Mesothelial cell of epicardium (in vitro differentiated cells): ENCODE results near the gene PILRB. TPM values are rescaled to one million over a fixed set of nuclear protein-coding genes. Genes with fewer than 3 reads are reported as not detected.
"Not testable (repeated sequence)": the region's sequence is repeated elsewhere in the genome, so short reads cannot be mapped to it uniquely, and the experiment has no call there.

Experiments
- DNase-seq, 2 experiments: peaks; one replicate each; pipeline ENCODE4 v3.0.0; 2021; ENCODE audit warnings: low spot score in 2 of 2; ENCODE audit not compliant: unreplicated experiment in 2 of 2
- H3K27ac Mint-ChIP-seq: 2 replicates; pipeline ENCODE4 v1.8.0; 2021; ENCODE audit warnings: mixed read lengths
- H3K27me3 Mint-ChIP-seq: 2 replicates; pipeline ENCODE4 v1.8.0; 2021; ENCODE audit warnings: low read depth, mixed read lengths
- H3K36me3 Mint-ChIP-seq: 2 replicates; pipeline ENCODE4 v1.8.0; 2021; ENCODE audit warnings: mixed read lengths
- H3K4me1 Mint-ChIP-seq: 2 replicates; pipeline ENCODE4 v1.8.0; 2021; ENCODE audit warnings: mixed read lengths
- H3K4me3 Mint-ChIP-seq: 2 replicates; pipeline ENCODE4 v1.8.0; 2021; ENCODE audit warnings: mild to moderate bottlenecking, moderate library complexity, mixed read lengths
- H3K9me3 Mint-ChIP-seq: 2 replicates; pipeline ENCODE4 v1.8.0; 2021; ENCODE audit warnings: mixed read lengths
- total RNA-seq: library from RNA; stranded (reverse); gene quantifications from 3 replicates; pipeline ENCODE4 v1.2.1, GENCODE V29; 2021
- TF ChIP-seq, protein P1 (sequence below): fragments of 200-600 bp; sonication (generic); IDR thresholded peaks from one replicate; pipeline ENCODE4 v1.5.0; 2021; ENCODE audit warnings: antibody characterized with exemption; ENCODE audit not compliant: unreplicated experiment

The PILRB gene
- total RNA-seq, 1 donor from 2014 or later, result 56.3 TPM

DNA sequence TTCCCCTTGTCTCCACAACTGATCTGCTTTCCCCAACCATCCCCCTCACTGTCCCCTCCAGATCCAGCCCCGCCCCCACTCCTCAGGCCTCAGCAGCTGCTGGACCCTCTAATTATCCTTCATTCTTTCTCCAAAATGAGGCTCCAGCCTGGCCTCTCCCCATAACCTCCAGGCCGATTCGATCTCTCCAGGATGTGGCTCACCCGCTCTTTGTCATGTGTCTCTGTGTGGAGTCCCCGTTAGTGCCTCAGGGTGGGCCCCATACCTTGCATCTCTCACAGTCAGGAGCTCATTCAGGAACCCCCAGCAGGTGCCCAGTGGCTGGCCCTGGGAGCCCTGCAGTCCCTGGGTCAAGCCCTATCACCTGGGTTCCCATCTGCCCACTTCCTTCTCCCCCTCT is 16.7 kb downstream of the PILRB start:
- TF ChIP-seq, protein P1, sequence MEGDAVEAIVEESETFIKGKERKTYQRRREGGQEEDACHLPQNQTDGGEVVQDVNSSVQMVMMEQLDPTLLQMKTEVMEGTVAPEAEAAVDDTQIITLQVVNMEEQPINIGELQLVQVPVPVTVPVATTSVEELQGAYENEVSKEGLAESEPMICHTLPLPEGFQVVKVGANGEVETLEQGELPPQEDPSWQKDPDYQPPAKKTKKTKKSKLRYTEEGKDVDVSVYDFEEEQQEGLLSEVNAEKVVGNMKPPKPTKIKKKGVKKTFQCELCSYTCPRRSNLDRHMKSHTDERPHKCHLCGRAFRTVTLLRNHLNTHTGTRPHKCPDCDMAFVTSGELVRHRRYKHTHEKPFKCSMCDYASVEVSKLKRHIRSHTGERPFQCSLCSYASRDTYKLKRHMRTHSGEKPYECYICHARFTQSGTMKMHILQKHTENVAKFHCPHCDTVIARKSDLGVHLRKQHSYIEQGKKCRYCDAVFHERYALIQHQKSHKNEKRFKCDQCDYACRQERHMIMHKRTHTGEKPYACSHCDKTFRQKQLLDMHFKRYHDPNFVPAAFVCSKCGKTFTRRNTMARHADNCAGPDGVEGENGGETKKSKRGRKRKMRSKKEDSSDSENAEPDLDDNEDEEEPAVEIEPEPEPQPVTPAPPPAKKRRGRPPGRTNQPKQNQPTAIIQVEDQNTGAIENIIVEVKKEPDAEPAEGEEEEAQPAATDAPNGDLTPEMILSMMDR, result no peak
- H3K27me3 Mint-ChIP-seq, result no peaks in the 10 kb centered on the region
- H3K9me3 Mint-ChIP-seq, result no peaks in the 10 kb centered on the region
- H3K36me3 Mint-ChIP-seq, result peaks cover 3% of the 10 kb centered on the region
- no peak for DNase-seq
- peaks cover 15% of the 10 kb centered on the region for H3K4me1 Mint-ChIP-seq
- no peak overlapping the region for H3K27ac Mint-ChIP-seq
- H3K4me3 Mint-ChIP-seq, result no peak overlapping the region

DNA sequence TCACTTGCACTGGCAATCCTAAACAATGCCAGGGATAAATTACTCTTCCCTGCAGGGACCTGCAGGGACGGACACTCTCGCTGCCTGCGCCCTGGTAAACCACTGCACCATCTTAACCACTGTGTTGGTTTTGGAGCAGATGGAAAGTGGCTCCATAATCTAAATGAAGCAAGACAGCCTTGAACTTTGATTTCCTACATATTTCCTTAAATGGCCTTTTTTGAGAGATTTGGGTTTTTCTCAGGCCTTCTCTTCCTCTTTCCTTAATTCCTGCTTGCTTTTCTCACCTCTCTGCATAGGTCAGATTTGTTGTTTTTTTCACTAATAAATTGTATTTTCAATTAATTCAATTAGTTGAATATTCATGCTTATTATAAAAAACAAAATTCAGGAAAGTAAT is 18.1 kb downstream of the PILRB start:
- TF ChIP-seq, protein P1, result no peak
- peaks cover 11% of the 10 kb centered on the region for H3K4me1 Mint-ChIP-seq
- H3K4me3 Mint-ChIP-seq, result no peak overlapping the region
- no peaks in the 10 kb centered on the region for H3K9me3 Mint-ChIP-seq
- DNase-seq, result no peak
- no peak overlapping the region for H3K27ac Mint-ChIP-seq
- peaks cover 3% of the 10 kb centered on the region for H3K36me3 Mint-ChIP-seq
- H3K27me3 Mint-ChIP-seq, result no peaks in the 10 kb centered on the region

DNA sequence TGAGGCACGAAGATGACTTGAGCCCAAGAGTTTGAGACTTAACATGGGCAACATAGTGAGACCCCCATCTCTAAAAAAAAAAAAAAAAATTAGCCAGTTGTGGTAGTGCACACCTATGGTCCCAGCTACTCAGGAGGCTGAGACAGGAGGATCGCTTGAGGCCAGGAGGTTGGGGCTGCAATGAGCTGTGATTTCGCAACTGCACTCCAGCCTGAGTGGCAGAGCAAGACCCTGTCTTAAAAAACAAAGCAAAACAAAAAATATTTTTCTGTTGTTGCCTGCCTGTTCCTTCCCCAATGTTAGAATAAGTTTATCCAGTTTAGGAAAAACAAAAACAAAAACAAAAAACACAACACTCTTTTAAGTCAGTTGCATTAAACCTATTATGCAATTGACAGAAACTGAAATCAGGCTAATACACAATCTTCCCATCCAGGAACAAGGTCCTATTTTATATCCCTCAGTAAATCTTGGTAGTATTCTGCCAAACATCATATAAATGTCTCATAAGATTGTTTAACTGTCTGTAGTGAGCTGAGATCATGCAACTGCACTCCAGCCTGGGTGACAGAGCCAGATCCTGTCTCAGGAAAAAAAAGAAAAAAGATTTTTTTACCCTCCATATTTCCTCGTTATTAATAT is 20.3 kb downstream of the PILRB start:
- Mint-ChIP-seq H3K4me3 (no peak overlapping the region), H3K9me3 (no peaks in the 10 kb centered on the region), H3K27ac (no peak overlapping the region), H3K36me3 (peaks cover 3% of the 10 kb centered on the region), H3K4me1 (peaks cover 9% of the 10 kb centered on the region), H3K27me3 (peaks cover 3% of the 10 kb centered on the region)
- TF ChIP-seq, protein P1, result no peak
- no peak for DNase-seq

DNA sequence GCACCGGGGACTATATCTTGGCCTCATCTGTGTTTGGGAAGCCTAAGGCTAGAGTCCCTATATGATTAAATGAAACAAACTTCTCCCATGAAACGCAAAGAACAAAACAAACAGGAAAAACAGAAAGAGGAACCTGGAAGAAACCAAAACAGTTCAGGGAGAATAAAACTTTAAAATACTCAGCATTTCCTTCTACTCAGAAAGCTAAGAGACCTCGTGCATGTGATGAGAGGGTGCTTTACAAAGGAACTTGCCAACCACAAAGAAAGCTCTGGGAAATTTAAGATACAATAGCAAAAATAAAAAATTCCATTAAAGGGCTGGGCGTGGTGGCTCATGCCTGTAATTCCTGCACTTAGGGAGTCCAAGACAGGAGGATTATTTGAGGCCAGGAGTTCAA is 22.3 kb downstream of the PILRB start:
- Mint-ChIP-seq H3K27ac (no peak overlapping the region), H3K36me3 (peaks cover 3% of the 10 kb centered on the region), H3K9me3 (no peaks in the 10 kb centered on the region), H3K27me3 (peaks cover 4% of the 10 kb centered on the region), H3K4me1 (peaks cover 9% of the 10 kb centered on the region), H3K4me3 (no peak overlapping the region)
- no peak for DNase-seq
- TF ChIP-seq, protein P1, result no peak

DNA sequence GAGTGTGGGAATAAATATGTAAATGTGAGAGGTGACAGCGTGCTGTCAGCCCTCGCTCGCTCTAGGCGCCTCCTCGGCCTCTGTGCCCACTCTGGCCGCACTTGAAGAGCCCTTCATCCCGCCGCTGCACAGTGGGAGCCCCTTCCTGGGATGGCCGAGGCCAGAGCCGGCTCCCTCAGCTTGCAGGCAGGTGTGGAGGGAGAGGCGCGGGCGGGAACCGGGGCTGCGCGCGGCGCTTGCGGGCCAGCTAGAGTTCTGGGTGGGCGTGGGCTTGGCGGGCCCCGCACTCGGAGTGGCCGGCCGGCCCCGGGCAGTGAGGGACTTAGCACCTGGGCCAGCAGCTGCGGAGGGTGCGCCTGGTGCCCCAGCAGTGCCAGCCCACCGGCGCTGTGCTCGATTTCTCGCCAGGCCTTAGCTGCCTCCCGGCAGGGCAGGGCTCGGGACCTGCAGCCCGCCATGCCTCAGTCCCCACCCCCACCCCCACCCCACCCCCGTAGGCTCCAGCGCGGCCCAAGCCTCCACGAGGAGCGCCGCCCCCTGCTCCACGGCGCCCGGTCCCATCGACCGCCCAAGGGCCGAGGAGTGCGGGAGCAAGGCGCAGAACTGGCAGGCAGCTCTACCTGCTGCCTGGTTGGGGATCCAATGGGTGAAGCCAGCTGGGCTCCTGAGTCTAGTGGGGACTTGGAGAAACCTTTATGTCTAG is 23.8 kb downstream of the PILRB start:
- not testable (repeated sequence) for H3K36me3 Mint-ChIP-seq, H3K27ac Mint-ChIP-seq, H3K4me3 Mint-ChIP-seq, H3K9me3 Mint-ChIP-seq, H3K4me1 Mint-ChIP-seq, H3K27me3 Mint-ChIP-seq, DNase-seq

DNA sequence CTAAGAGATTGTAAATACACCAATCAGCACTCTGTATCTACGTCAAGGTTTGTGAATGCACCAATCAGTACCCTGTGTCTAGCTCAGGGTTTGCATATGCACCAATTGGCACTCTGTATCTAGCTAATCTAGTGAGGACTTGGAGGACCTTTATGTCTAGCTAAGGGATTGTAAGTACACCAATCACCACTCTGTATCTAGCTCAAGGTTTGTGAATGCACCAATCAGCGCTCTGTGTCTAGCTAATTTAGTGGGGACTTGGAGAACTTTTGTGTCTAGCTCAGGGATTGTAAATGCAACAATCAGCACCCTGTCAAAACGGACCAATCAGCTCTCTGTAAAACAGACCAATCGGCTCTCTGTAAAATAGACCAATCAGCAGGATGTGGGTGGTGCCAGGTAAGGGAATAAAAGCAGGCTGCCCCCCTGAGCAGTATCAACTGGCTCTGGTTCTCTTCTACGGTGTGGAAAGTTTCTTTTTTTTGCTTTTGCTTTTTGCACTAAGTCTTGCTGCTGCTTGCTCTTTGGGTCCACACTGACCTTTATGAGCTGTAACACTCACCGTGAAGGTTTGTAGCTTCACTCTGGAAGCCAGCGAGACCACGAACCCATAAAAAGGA is 24.4 kb downstream of the PILRB start:
- H3K4me1 Mint-ChIP-seq, H3K4me3 Mint-ChIP-seq, H3K9me3 Mint-ChIP-seq, H3K27ac Mint-ChIP-seq, H3K27me3 Mint-ChIP-seq, H3K36me3 Mint-ChIP-seq, DNase-seq: not testable (repeated sequence)
